Measurements from ENCODE around the gene RSBN1L. TPM values are rescaled to one million over a fixed set of nuclear protein-coding genes. Genes with fewer than 3 reads are reported as not detected.
"Not testable (repeated sequence)": the region's sequence is repeated elsewhere in the genome, so short reads cannot be mapped to it uniquely, and the experiment has no call there.

RSBN1L gene
- polyA plus RNA-seq, 2 of the 4 experiments (the other 2 are of a cell fraction): 11.1 to 13.0 TPM

- DNase-seq (ENCODE audit: low read depth in 1 of 2, low spot score in 1 of 2) (peak in 1 of 2 experiments; percentile 37), ATAC-seq (peak in 1 of 2 experiments; percentile 48; a peak in 3 of 6 replicates)
- H3K27ac ChIP-seq; H3K4me2 ChIP-seq; FAIRE-seq; H3K4me3 ChIP-seq; H3K9me3 ChIP-seq; TF ChIP-seq FOSL2 (IDR thresholded peaks at IDR 0.05): not testable (repeated sequence)
- ChIA-PET CTCF (interaction anchor here (0.7 to 1.7 kb wide), 2 partner anchors 14 to 22 kb away, joined by 3 to 5 read pairs; no protein-coding TSS in a partner anchor), POLR2A (interaction anchor here (0.6 to 0.7 kb wide), 2 partner anchors 60 to 1018 kb away, joined by 3 read pairs; no protein-coding TSS in a partner anchor)
- peaks cover 13% of the 10 kb centered on the region for H3K4me1 ChIP-seq
- peak; percentile 34; the same call in 1 of the 2 replicates for TF ChIP-seq FOSL2 (CRISPR knock-in tag; IDR thresholded peaks at IDR 0.05)
These were observed 18.7 kb downstream of the RSBN1L start for GRCh38 chr7:77714931-77715330.

- ATAC-seq (no peak), DNase-seq (ENCODE audit: low read depth in 1 of 2, low spot score in 1 of 2) (no peak), FAIRE-seq (no peak)
- no peak overlapping the region for H3K27ac ChIP-seq
- ChIA-PET POLR2A (no interaction called here), CTCF (interaction anchor here (1.0 to 1.5 kb wide), 2 partner anchors 11 to 14 kb away, joined by 3 to 4 read pairs; no protein-coding TSS in a partner anchor)
- WGBS (ENCODE audit: missing lambda C conversion rate): 93% methylated on average over 3 of the region's 3 CpGs
- no peak overlapping the region for H3K4me3 ChIP-seq
- H3K4me2 ChIP-seq: no peak overlapping the region
- peaks cover 13% of the 10 kb centered on the region for H3K4me1 ChIP-seq
- no peaks in the 10 kb centered on the region for H3K9me3 ChIP-seq
- TF ChIP-seq HMGXB4 (CRISPR knock-in tag; IDR thresholded peaks at IDR 0.05; ENCODE audit: borderline replicate concordance) (no peak), E2F6 (IDR thresholded peaks at IDR 0.05; ENCODE audit: borderline replicate concordance, low read depth) (no peak), RARB (CRISPR knock-in tag; IDR thresholded peaks at IDR 0.05) (no peak), MAX (IDR thresholded peaks at IDR 0.05) (no peak), REST (IDR thresholded peaks at IDR 0.05) (no peak), BCL3 (IDR thresholded peaks at IDR 0.05) (no peak), ZC3H11A (IDR thresholded peaks at IDR 0.05) (no peak), HOXB5 (CRISPR knock-in tag; IDR thresholded peaks at IDR 0.05) (no peak), CBX8 (IDR thresholded peaks at IDR 0.05) (no peak), KDM1A (IDR thresholded peaks at IDR 0.05; ENCODE audit: low read depth) (no peak), NR3C1 (IDR thresholded peaks at IDR 0.05) (no peak), FOSL2 (IDR thresholded peaks at IDR 0.05) (no peak), FOSL2 (CRISPR knock-in tag; IDR thresholded peaks at IDR 0.05) (no peak), HDAC2 (IDR thresholded peaks at IDR 0.05) (no peak), EHMT2 (IDR thresholded peaks at IDR 0.05; ENCODE audit: low read depth) (no peak), TP53 (CRISPR knock-in tag; IDR thresholded peaks at IDR 0.05) (no peak), POLR2A (IDR thresholded peaks at IDR 0.05; ENCODE audit: low read length) (no peak), HOXB13 (CRISPR knock-in tag; IDR thresholded peaks at IDR 0.05; ENCODE audit: low read depth) (no peak), FOXS1 (CRISPR knock-in tag; IDR thresholded peaks at IDR 0.05) (no peak), POLR2AphosphoS2 (conservative IDR thresholded peaks at IDR 0.05; ENCODE audit: low read length) (no peak), ATOH8 (CRISPR knock-in tag; IDR thresholded peaks at IDR 0.05; ENCODE audit: low read depth) (no peak)
These were observed 20.5 kb downstream of the RSBN1L start for GRCh38 chr7:77716804-77717203.

GRCh38 chr7:77717566-77717965 lies 21.3 kb downstream of the RSBN1L start:
- H3K4me1 ChIP-seq: peaks cover 13% of the 10 kb centered on the region
- ATAC-seq; H3K4me3 ChIP-seq; H3K27ac ChIP-seq; POLR2A ChIA-PET; H3K4me2 ChIP-seq; H3K9me3 ChIP-seq; FAIRE-seq; DNase-seq (ENCODE audit: low read depth in 1 of 2, low spot score in 1 of 2); CTCF ChIA-PET: not testable (repeated sequence)
- WGBS (ENCODE audit: missing lambda C conversion rate): 89% methylated on average over 5 of the region's 5 CpGs
